HG02885 (cell line): ENCODE measurements around the gene PIGR.

ENCODE experiments used
- ATAC-seq: cut with Tn5 transposase; IDR thresholded peaks from one replicate; pipeline ENCODE4 v1.9.1; 2021; ENCODE audit warnings: mild to moderate bottlenecking; ENCODE audit not compliant: unreplicated experiment, poor library complexity

Gene PIGR

GRCh38 chr1:206895325-206895724, 50.9 kb downstream of the PIGR start:
- ATAC-seq = no peak

GRCh38 chr1:206893380-206893779, 52.9 kb downstream of the PIGR start:
- no peak for ATAC-seq

- ATAC-seq = no peak
Observed at GRCh38 chr1:206892351-206892984, 53.8 kb downstream of the PIGR start.

- no peak for ATAC-seq
Observed at GRCh38 chr1:206891412-206891811, 54.9 kb downstream of the PIGR start.

GRCh38 chr1:206890125-206891060, 55.9 kb downstream of the PIGR start:
- ATAC-seq = no peak

GRCh38 chr1:206887701-206888100, 58.6 kb downstream of the PIGR start:
- no peak for ATAC-seq

- no peak for ATAC-seq
Observed at GRCh38 chr1:206886831-206887230, 59.4 kb downstream of the PIGR start.

- no peak for ATAC-seq
Observed at GRCh38 chr1:206885341-206886060, 60.8 kb downstream of the PIGR start.

GRCh38 chr1:206883876-206884275, 62.4 kb downstream of the PIGR start:
- no peak for ATAC-seq

GRCh38 chr1:206883160-206883559, 63.1 kb downstream of the PIGR start:
- ATAC-seq = no peak

- ATAC-seq = no peak
Observed at GRCh38 chr1:206882555-206882954, 63.7 kb downstream of the PIGR start.

GRCh38 chr1:206880314-206880713, 66.0 kb downstream of the PIGR start:
- ATAC-seq = no peak
